DND-41 (cell line): ENCODE measurements around the gene ARHGAP30.

Experiments used
- ATAC-seq: fragments of 200-7000 bp; cut with Tn5 transposase; 3 replicates; pipeline ENCODE4 v1.9.1; 2021; ENCODE audit warnings: low read depth; ENCODE audit not compliant: insufficient read depth
- DNase-seq: peaks from one replicate; pipeline ENCODE4 v3.0.0-alpha.2; 2020
- H2AFZ ChIP-seq: 2 replicates; pipeline ENCODE4 v1.6.0; 2012; ENCODE audit warnings: low read depth, low read length
- H3K27ac ChIP-seq: 2 replicates; pipeline ENCODE4 v1.5.1; 2012; ENCODE audit warnings: low read length, inconsistent platforms
- H3K27me3 ChIP-seq: fragments of 200-600 bp; sonication (generic); 2 replicates; pipeline ENCODE4 v1.6.0; 2012; ENCODE audit warnings: low read length, mild to moderate bottlenecking, inconsistent platforms; ENCODE audit not compliant: insufficient read depth, poor library complexity
- H3K36me3 ChIP-seq: 2 replicates; pipeline ENCODE4 v1.5.1; 2012; ENCODE audit warnings: low read length, inconsistent platforms; ENCODE audit not compliant: insufficient read depth
- H3K4me1 ChIP-seq: 2 replicates; pipeline ENCODE4 v1.5.1; 2012; ENCODE audit warnings: mild to moderate bottlenecking, low read length; ENCODE audit not compliant: insufficient read depth
- H3K4me2 ChIP-seq: 2 replicates; pipeline ENCODE4 v1.6.0; 2012; ENCODE audit warnings: mild to moderate bottlenecking, moderate library complexity, low read length, inconsistent platforms; ENCODE audit not compliant: insufficient read depth
- H3K4me3 ChIP-seq, 2 experiments: fragments of 200-600 bp in 1 of 2; shearing (Covaris generic) in 1 of 2; 2 replicates each; pipeline ENCODE4 v1.5.1; 2012 to 2016; ENCODE audit warnings: inconsistent platforms in 2 of 2, low read length in 2 of 2, mild to moderate bottlenecking in 2 of 2, low read depth in 1 of 2, moderate library complexity in 1 of 2
- H3K79me2 ChIP-seq: 2 replicates; pipeline ENCODE4 v1.6.0; 2012; ENCODE audit warnings: low read length, inconsistent platforms; ENCODE audit not compliant: insufficient read depth
- H3K9ac ChIP-seq: 2 replicates; pipeline ENCODE4 v1.6.0; 2012; ENCODE audit warnings: low read depth, mild to moderate bottlenecking, inconsistent platforms, low read length, moderate library complexity
- H3K9me3 ChIP-seq: 2 replicates; pipeline ENCODE4 v1.5.1; 2012; ENCODE audit warnings: low read length, moderate library complexity, mild to moderate bottlenecking, inconsistent platforms; ENCODE audit not compliant: insufficient read depth, severe bottlenecking
- H4K20me1 ChIP-seq: 2 replicates; pipeline ENCODE4 v1.6.0; 2012; ENCODE audit warnings: low read length; ENCODE audit not compliant: insufficient read depth
- EZH2 ChIP-seq: IDR thresholded peaks from 3 replicates; pipeline ENCODE4 v1.6.1; 2012; ENCODE audit warnings: borderline replicate concordance, low read depth, mild to moderate bottlenecking, moderate library complexity, low read length, inconsistent platforms; ENCODE audit not compliant: severe bottlenecking
- TF ChIP-seq, protein P1 (sequence below): IDR thresholded peaks from 2 replicates; pipeline ENCODE4 v1.5.1; 2012; ENCODE audit warnings: borderline replicate concordance, low read length, moderate library complexity, mild to moderate bottlenecking; ENCODE audit not compliant: poor library complexity, severe bottlenecking; ENCODE audit errors: extremely low read depth

ARHGAP30 gene

DNA sequence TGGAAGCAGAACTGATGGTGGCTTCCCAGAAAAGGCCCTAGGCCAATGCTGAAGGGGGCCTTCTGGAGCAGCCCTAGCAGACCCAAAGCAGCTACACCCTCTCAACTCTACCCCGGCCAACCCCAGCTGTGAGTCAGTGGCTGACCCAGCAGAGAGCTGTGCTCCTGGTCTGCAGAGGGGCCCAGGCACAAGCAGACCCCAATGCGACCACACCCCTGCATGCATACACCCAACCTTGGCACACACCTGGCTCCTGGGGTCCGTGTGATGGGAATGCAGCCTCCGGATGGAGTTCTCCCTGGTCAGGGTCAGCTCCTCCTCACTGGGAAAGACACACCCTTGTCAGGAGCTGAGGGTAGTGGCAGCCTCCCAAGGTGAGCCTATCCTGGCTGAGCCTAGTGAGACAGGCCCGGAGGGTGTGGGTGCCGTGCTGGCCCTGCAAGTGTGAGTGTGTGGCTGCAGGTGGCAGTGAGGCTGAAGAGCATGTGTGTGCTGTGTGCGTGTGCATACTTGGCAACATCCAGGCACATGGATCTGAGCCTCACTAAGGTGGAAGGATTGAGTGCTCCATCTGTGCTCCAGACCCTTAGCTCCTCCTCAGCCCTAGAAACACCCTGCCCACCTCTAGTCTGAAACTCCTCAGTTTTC, 3.9 kb upstream of the ARHGAP30 start:
- Histone ChIP-seq H3K27ac (no peak overlapping the region), H3K27me3 (no peaks in the 10 kb centered on the region), H3K4me1 (peaks cover 16% of the 10 kb centered on the region), H3K9ac (no peak overlapping the region), H3K4me2 (no peak overlapping the region), H3K9me3 (no peaks in the 10 kb centered on the region), H3K79me2 (peaks cover 11% of the 10 kb centered on the region), H3K4me3 (no peak overlapping the region), H3K36me3 (no peaks in the 10 kb centered on the region; the same call in 1 of the 2 replicates), H4K20me1 (no peaks in the 10 kb centered on the region), H2AFZ (no peak overlapping the region)
- TF ChIP-seq, protein P1, sequence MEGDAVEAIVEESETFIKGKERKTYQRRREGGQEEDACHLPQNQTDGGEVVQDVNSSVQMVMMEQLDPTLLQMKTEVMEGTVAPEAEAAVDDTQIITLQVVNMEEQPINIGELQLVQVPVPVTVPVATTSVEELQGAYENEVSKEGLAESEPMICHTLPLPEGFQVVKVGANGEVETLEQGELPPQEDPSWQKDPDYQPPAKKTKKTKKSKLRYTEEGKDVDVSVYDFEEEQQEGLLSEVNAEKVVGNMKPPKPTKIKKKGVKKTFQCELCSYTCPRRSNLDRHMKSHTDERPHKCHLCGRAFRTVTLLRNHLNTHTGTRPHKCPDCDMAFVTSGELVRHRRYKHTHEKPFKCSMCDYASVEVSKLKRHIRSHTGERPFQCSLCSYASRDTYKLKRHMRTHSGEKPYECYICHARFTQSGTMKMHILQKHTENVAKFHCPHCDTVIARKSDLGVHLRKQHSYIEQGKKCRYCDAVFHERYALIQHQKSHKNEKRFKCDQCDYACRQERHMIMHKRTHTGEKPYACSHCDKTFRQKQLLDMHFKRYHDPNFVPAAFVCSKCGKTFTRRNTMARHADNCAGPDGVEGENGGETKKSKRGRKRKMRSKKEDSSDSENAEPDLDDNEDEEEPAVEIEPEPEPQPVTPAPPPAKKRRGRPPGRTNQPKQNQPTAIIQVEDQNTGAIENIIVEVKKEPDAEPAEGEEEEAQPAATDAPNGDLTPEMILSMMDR, result peak; percentile 6
- no peak for TF ChIP-seq EZH2
- ATAC-seq (no peak), DNase-seq (no peak)

DNA sequence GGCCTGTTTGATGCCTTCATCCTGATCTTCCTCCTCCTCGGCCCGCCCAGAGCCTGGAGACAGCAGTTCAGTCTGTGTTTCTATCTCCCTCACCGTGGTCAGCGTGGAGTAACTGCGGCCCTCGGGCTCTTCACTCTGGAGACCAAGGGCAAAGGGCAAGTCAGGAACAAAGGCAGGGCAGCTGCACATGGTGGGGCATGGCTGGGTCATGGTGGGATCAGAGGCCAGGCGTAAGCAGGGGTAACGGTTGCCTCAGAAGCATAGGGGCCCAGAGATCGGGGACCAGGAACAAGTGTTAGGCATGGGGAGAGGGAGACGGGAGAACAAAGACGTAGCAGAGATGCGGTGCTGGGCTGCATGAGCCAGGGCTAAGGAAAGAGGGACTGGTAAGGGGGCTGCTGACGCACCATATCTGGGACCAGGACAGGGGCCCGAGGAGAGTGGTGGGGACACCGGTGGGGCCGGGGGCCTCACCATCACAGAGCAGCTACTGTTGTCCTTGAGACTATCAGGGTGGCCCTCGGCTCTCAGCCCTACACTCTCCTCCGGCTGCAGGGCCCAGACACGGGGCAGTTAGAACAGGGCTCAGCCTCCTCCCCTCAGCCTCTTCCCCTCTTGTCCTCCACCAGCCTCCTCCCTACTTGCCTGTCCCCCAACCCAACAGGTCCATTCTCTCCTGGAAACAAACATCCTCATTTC, 3.2 kb upstream of the ARHGAP30 start:
- H3K4me2 ChIP-seq, result no peak overlapping the region
- ATAC-seq (no peak), DNase-seq (no peak)
- no peak overlapping the region for H3K4me3 ChIP-seq
- H3K27ac ChIP-seq, result 0 out of 2 replicates have a peak overlapping the region, but pooled peaks have one; percentile 18
- no peaks in the 10 kb centered on the region for H3K27me3 ChIP-seq
- H3K79me2 ChIP-seq, result peaks cover 18% of the 10 kb centered on the region
- no peak overlapping the region for H2AFZ ChIP-seq
- peaks cover 23% of the 10 kb centered on the region for H3K4me1 ChIP-seq
- no peaks in the 10 kb centered on the region for H3K9me3 ChIP-seq
- peaks cover 3% of the 10 kb centered on the region for H4K20me1 ChIP-seq
- no peak for TF ChIP-seq EZH2
- TF ChIP-seq, protein P1, result no peak
- no peaks in the 10 kb centered on the region; the same call in 1 of the 2 replicates for H3K36me3 ChIP-seq
- no peak overlapping the region for H3K9ac ChIP-seq

- no peaks in the 10 kb centered on the region for H3K9me3 ChIP-seq
- no peak for ATAC-seq
- peaks cover 9% of the 10 kb centered on the region for H4K20me1 ChIP-seq
- H3K36me3 ChIP-seq, result peaks cover 1% of the 10 kb centered on the region
- H3K4me1 ChIP-seq, result peaks cover 32% of the 10 kb centered on the region
- H2AFZ ChIP-seq, result no peak overlapping the region
- peak; percentile 38 for DNase-seq
- peaks cover 27% of the 10 kb centered on the region for H3K79me2 ChIP-seq
- H3K9ac ChIP-seq, result no peak overlapping the region
- no peak overlapping the region for H3K4me3 ChIP-seq
- H3K4me2 ChIP-seq, result no peak overlapping the region
- TF ChIP-seq, protein P1, result peak; percentile 58
- TF ChIP-seq EZH2, result no peak
- H3K27ac ChIP-seq, result no peak overlapping the region
- H3K27me3 ChIP-seq, result no peaks in the 10 kb centered on the region
Observed at GRCh38 chr1:161071886-161072371, 2.2 kb upstream of the ARHGAP30 start.
